Erythroblast (primary cell): ENCODE results near the gene STIMATE.

Experiments
- DNase-seq, 2 experiments: peaks; one replicate each; lab custom pipeline; 2025; lab: John Stamatoyannopoulos, UW
- GATA1 ChIP-seq: IDR thresholded peaks from 2 replicates; pipeline ENCODE4 v1.6.1; 2011; ENCODE audit warnings: low read depth, mild to moderate bottlenecking, control low read depth, low read length, moderate library complexity
- POLR2A ChIP-seq: IDR thresholded peaks from 2 replicates; pipeline ENCODE4 v1.6.1; 2011; ENCODE audit warnings: mild to moderate bottlenecking, low read length

STIMATE gene

GRCh38 chr3:52798376-52798977, 98.9 kb downstream of the STIMATE start:
- TF ChIP-seq GATA1 (no peak), POLR2A (no peak)
- DNase-seq: no peak

GRCh38 chr3:52796411-52796810, 100.9 kb downstream of the STIMATE start:
- no peak for DNase-seq

GRCh38 chr3:52795298-52795900, 101.9 kb downstream of the STIMATE start:
- TF ChIP-seq GATA1 (no peak), POLR2A (no peak)
- no peak for DNase-seq

More at GRCh38 chr3:52796411-52796810, 100.9 kb downstream of the STIMATE start:
- TF ChIP-seq POLR2A: no peak
- TF ChIP-seq GATA1: no peak

GRCh38 chr3:52794612-52795099, 102.7 kb downstream of the STIMATE start, which contains the start of gene ITIH3:
Gene ITIH3 (plus strand): TSS chr3:52794796. CDS start chr3:52794804, 8 bp downstream.
- no peak for TF ChIP-seq POLR2A
- TF ChIP-seq GATA1: no peak

GRCh38 chr3:52793702-52794611, 103.4 kb downstream of the STIMATE start:
- no peak for DNase-seq
- TF ChIP-seq POLR2A: no peak
- TF ChIP-seq GATA1: no peak

More at GRCh38 chr3:52794612-52795099, 102.7 kb downstream of the STIMATE start, which contains the start of gene ITIH3:
- DNase-seq: no peak

- no peak for TF ChIP-seq POLR2A
- no peak for TF ChIP-seq GATA1
- DNase-seq: no peak
These were observed 104.2 kb downstream of the STIMATE start for GRCh38 chr3:52792961-52793695.

GRCh38 chr3:52792413-52792812, 104.9 kb downstream of the STIMATE start:
- TF ChIP-seq POLR2A: no peak
- no peak for TF ChIP-seq GATA1

GRCh38 chr3:52791928-52792327, 105.4 kb downstream of the STIMATE start:
- TF ChIP-seq POLR2A (no peak), GATA1 (no peak)
- no peak for DNase-seq

More at GRCh38 chr3:52792413-52792812, 104.9 kb downstream of the STIMATE start:
- no peak for DNase-seq

- DNase-seq: no peak
- TF ChIP-seq GATA1: no peak
- TF ChIP-seq POLR2A: no peak
These were observed 106.0 kb downstream of the STIMATE start for GRCh38 chr3:52791366-52791765.

GRCh38 chr3:52790741-52791140, 106.6 kb downstream of the STIMATE start:
- DNase-seq: no peak
- TF ChIP-seq POLR2A (no peak), GATA1 (no peak)

- TF ChIP-seq POLR2A (no peak), GATA1 (no peak)
- DNase-seq: no peak
These were observed 107.0 kb downstream of the STIMATE start for GRCh38 chr3:52790337-52790736.

- TF ChIP-seq POLR2A: no peak
- TF ChIP-seq GATA1: no peak
- no peak for DNase-seq
These were observed 107.7 kb downstream of the STIMATE start for GRCh38 chr3:52789746-52790040.
